Body of pancreas (tissue), 4 donors: Measurements from ENCODE around the gene SLC7A4.

ENCODE experiments used
- CTCF ChIP-seq, 7 experiments: fragments of 450-650 bp in 4 of 7; fragments of 200-600 bp in 3 of 7; sonication (generic) in 3 of 7; IDR thresholded peaks; one replicate each; pipeline ENCODE4 v1.5.1; 2016 to 2019; ENCODE audit warnings: antibody characterized with exemption in 7 of 7
- POLR2A ChIP-seq, 3 donors: fragments of 450-650 bp; IDR thresholded peaks; one replicate each; pipeline ENCODE4 v1.6.1; 2016; ENCODE audit warnings: antibody characterized with exemption in 3 of 3, mild to moderate bottlenecking in 2 of 3

- TF ChIP-seq CTCF (IDR thresholded peaks at IDR 0.05) (no peak), POLR2A (IDR thresholded peaks at IDR 0.05) (no peak)
These were observed 41.1 kb upstream of the SLC7A4 start for GRCh38 chr22:21073482-21073881.
